ENCODE data around the gene SLC36A1.

Gene SLC36A1

GRCh38 chr5:151451626-151452520 lies 4.5 kb downstream of the SLC36A1 start:
- DNase-seq (ENCODE audit: extremely low read depth in 1 of 2, low read depth in 1 of 2) = no peak

DNA sequence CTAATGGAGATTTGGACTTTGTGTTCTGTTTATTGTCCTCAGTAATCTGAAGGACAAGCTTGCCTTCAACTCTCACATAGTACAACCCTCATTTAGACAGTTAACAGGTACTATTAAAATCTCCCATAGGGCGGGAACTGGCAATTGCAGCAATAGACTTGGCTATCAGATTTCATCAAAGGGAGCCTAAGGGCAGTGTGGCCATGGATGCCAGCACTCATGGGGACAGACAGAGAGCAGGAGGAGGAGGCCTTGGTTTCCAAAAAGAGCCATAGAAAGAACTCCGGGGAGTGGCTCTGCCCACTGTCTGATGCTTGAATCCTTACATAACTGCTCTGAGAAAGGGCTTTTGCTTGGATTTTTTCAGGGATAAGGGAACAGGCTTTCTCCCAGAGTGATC lies 6.8 kb downstream of the SLC36A1 start:
- DNase-seq (ENCODE audit: extremely low read depth in 1 of 2, low read depth in 1 of 2) = no peak

DNA sequence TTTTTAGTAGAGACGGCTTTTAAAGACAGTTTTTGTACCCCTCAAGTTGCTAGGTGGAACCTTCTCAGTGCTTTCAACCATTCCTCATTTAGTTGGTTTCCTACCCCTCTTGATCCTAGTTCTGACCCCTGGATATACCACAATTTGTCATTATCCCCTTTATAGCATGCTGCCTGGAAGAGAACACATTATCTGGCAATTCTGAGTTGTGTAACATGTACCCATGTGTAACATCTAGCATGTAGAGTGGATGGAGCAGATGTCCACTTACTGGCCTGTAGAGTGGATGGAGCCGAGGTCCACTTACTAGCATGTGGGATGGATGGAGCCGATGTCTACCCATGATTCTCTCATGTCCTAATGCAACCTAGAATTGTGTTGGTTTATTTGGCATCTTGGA lies 7.5 kb downstream of the SLC36A1 start:
- DNase-seq (ENCODE audit: extremely low read depth in 1 of 2, low read depth in 1 of 2) = no peak

- no peak for DNase-seq (ENCODE audit: extremely low read depth in 1 of 2, low read depth in 1 of 2)
These were observed 9.0 kb downstream of the SLC36A1 start for GRCh38 chr5:151456321-151456940.

DNA sequence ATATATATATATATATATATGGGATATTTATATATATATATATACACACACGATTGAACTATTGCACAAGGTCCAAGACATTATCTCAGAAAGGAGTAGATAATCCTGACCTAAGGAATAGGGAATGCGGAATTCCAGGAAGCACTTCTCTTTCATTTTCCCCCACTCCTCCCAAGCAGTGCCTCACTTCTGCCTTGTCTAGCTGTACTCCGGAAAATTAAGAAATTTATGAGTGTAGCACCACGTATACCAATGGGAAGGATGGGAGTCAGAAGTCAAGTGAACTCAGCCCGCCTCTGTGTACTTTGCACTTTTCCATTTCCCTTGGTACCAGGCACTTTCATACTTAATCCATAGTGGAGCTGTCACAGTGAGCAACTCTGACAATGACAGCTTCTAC lies 10.9 kb downstream of the SLC36A1 start:
- no peak for DNase-seq (ENCODE audit: extremely low read depth in 1 of 2, low read depth in 1 of 2)

- no peak for DNase-seq (ENCODE audit: extremely low read depth in 1 of 2, low read depth in 1 of 2)
These were observed 12.4 kb downstream of the SLC36A1 start for GRCh38 chr5:151459680-151460324.

GRCh38 chr5:151461312-151461711 lies 13.9 kb downstream of the SLC36A1 start:
- DNase-seq (ENCODE audit: extremely low read depth in 1 of 2, low read depth in 1 of 2) = no peak

DNA sequence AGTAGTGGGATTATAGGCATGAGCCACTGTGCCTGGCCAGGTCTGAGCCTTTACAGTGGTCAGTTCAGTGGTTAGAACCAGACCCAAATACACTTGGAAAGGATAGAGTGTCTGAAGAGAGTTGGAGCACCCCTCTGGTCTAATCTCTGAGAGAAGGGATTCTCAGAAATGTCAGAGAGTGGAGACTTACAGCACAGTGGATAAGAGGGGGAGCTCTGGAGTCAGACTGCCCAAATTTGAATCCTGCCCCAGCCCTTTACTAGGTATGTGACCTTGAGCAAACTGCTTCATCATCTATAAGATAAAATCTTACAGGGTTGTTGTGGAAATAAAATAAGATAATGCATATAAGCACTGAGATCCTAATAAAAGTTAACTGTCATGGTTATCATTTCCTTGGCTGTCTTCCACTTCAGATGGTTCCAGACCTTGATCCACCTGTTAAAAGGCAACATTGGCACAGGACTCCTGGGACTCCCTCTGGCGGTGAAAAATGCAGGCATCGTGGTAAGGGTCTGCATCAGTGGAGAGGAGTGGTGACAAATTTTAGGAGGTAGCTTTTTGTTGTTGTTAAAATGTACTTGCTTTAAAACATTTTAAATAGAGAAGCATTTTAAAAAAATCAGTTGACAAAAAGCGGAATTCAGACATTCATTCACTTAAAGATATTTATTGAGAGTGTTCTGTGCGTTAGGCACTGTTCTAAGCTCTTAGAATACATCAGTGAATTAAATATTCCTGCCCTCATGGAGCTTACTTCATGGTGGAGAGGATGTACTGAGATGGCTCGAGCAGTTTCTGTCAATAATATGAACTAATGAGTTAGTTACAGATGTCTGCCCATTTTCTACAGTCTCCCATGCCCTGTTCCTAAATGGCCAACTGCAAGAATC lies 16.0 kb downstream of the SLC36A1 start:
- DNase-seq (ENCODE audit: extremely low read depth in 1 of 2, low read depth in 1 of 2) = no peak

- no peak for DNase-seq (ENCODE audit: extremely low read depth in 1 of 2, low read depth in 1 of 2)
These were observed 16.7 kb downstream of the SLC36A1 start for GRCh38 chr5:151464101-151464500.

DNA sequence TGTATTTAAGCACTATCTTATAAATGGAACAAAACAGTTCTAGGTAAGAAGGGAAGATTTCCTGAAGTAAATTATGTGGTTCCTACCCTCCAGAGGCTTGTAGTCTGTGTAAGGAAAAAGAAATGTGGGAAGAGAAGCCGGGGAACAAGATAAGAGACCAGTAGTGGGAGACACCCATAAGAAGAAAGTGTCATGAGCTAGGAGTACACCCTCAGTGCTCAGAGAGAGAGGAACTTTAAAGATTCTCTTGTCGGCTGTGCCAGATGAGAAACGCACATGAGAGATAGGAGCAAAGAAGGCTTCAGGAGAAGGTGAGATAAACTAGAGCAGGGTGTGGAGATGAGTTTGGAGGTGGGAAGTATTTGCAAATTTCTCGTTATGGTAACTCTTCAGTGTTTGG lies 18.1 kb downstream of the SLC36A1 start:
- DNase-seq (ENCODE audit: extremely low read depth in 1 of 2, low read depth in 1 of 2) = no peak

DNA sequence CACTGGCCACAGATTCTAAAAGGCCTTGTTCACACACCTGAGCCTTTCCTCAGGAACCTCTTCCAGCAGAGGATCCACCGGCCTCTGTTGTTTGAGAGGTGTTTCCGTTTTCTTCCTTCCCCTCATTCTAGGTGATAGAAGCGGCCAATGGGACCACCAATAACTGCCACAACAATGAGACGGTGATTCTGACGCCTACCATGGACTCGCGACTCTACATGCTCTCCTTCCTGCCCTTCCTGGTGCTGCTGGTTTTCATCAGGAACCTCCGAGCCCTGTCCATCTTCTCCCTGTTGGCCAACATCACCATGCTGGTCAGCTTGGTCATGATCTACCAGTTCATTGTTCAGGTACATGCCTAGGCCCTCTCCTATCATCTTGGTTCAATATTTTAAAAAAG lies 20.2 kb downstream of the SLC36A1 start:
- no peak for DNase-seq (ENCODE audit: extremely low read depth in 1 of 2, low read depth in 1 of 2)

- DNase-seq (ENCODE audit: extremely low read depth in 1 of 2, low read depth in 1 of 2) = no peak
These were observed 22.0 kb downstream of the SLC36A1 start for GRCh38 chr5:151469386-151469785.

GRCh38 chr5:151469992-151470391 lies 22.6 kb downstream of the SLC36A1 start:
- no peak for DNase-seq (ENCODE audit: extremely low read depth in 1 of 2, low read depth in 1 of 2)

- DNase-seq (ENCODE audit: extremely low read depth in 1 of 2, low read depth in 1 of 2) = no peak
These were observed 23.0 kb downstream of the SLC36A1 start for GRCh38 chr5:151470439-151470838.

GRCh38 chr5:151471276-151471675 lies 23.9 kb downstream of the SLC36A1 start:
- DNase-seq (ENCODE audit: extremely low read depth in 1 of 2, low read depth in 1 of 2) = no peak

GRCh38 chr5:151474799-151475198 lies 27.4 kb downstream of the SLC36A1 start:
- no peak for DNase-seq (ENCODE audit: extremely low read depth in 1 of 2, low read depth in 1 of 2)

DNA sequence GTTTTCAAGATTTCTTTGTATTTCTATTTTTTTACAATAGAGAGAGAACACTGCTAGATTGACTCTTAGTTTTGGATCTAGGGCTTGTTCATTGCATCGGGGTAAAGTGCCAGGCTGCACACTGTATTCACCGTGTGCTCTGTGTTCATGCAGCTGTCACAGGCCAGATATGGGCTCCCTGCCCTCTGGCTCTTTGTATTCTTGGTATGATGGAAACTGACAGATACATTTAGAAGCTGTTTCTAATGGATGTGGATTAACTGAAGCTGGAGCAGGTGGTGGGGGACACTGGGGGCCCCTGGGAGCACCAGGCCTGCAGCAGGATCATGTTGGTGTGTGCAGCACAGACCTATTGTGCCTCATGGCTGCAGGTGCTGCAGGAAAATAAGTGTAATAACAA lies 28.0 kb downstream of the SLC36A1 start:
- DNase-seq (ENCODE audit: extremely low read depth in 1 of 2, low read depth in 1 of 2) = no peak

- no peak for DNase-seq (ENCODE audit: extremely low read depth in 1 of 2, low read depth in 1 of 2)
These were observed 28.6 kb downstream of the SLC36A1 start for GRCh38 chr5:151476016-151476415.

DNA sequence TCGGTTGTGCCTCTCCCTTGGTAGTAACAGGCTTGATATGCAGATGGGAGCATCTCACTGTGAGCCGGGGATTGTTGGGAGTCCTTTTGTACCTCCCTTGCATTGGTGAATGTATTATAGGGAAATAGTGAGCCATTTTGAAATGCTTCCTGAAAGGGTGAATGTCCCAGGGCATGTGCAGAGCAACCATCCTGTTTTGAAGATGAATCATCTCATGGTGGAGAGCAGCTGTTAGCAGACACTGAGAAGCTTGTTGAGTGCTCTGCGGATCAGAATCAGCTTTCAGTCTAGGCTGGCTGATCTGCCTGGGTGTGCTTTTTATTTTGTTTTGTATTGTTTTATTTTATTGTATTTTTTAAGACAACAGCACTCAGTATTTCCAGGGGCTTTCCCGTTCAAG lies 29.7 kb downstream of the SLC36A1 start:
- no peak for DNase-seq (ENCODE audit: extremely low read depth in 1 of 2, low read depth in 1 of 2)

DNA sequence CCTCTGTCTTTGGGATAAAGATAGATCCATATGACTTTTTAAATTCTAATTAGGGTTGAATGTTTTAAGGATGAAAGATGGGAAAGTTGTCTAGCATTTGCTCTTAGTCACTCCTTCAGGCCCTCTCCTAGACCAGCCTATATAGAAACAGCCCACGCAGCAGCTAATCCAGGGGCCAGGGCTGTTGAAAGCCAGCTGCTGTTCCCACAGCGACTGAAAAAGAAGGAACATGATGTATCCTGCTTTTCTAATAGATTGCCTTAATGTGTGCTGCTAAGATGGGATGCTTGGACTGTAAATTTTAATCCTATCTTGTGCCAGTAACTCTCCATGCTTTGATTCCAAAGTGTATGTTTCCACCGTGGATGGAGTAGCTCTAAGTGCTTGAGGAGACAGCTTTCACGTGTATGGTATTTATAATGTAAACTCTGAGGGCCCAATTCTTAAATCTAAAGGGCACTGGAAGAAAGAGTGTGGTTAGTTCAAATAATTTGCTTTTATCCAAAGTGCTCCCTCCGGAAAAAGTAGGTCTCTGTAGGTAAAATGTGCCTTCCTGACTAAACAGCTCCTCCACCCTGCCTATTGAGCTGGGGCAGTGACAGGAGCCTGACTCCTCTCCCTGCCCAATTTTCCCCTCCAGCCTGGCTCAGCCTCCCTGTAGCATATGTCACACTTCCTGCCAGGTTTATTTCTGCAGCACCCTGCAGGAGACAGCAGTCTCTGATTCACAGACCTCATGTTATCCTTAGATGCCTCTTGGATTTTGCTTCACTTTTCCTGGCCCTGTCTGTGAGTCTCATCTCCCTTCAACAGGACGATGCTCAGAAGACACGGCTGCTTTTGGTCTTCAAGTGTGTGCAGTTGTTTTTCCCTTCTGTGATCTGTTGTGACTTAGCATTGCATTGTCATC lies 33.2 kb downstream of the SLC36A1 start:
- no peak for DNase-seq (ENCODE audit: extremely low read depth in 1 of 2, low read depth in 1 of 2)
